Vagina (tissue), 2 donors: ENCODE data around the gene CXorf38. TPM values are rescaled to one million over a fixed set of nuclear protein-coding genes. Genes with fewer than 3 reads are reported as not detected.
A peak's percentile ranks its signal among the peaks of the same experiment; 100 is the strongest.

ENCODE experiments used
- DNase-seq, 2 donors: peaks; one replicate each; pipeline ENCODE4 v3.0.0-alpha.2; 2017; ENCODE audit errors: extremely low spot score in 2 of 2
- H3K27ac ChIP-seq: fragments of 200-600 bp; sonication (generic); one replicate; pipeline ENCODE4 v1.5.1; 2019
- H3K27me3 ChIP-seq: fragments of 200-600 bp; sonication (generic); one replicate; pipeline ENCODE4 v1.5.1; 2019
- H3K36me3 ChIP-seq, 2 donors: fragments of 200-600 bp; sonication (generic); one replicate each; pipeline ENCODE4 v1.5.1; 2017 to 2019
- H3K4me1 ChIP-seq: fragments of 200-600 bp; sonication (generic); one replicate; pipeline ENCODE4 v1.5.1; 2019
- H3K4me3 ChIP-seq, 2 donors: fragments of 200-600 bp; sonication (generic); 1 replicate in 1 of 2; 2 replicates in 1 of 2; pipeline ENCODE4 v1.5.1; 2016 to 2019
- H3K9me3 ChIP-seq: fragments of 200-600 bp; sonication (generic); one replicate; pipeline ENCODE4 v1.5.1; 2019
- CTCF ChIP-seq, 3 experiments: fragments of 450-650 bp in 2 of 3; fragments of 200-600 bp in 1 of 3; sonication (generic) in 1 of 3; IDR thresholded peaks; one replicate each; pipeline ENCODE4 v1.5.1; 2017 to 2019; ENCODE audit warnings: antibody characterized with exemption in 3 of 3, mild to moderate bottlenecking in 2 of 3, moderate library complexity in 2 of 3
- POLR2A ChIP-seq, 2 donors: fragments of 450-650 bp; IDR thresholded peaks; one replicate each; pipeline ENCODE4 v1.6.1; 2017; ENCODE audit warnings: antibody characterized with exemption in 2 of 2, mild to moderate bottlenecking in 2 of 2, moderate library complexity in 2 of 2
- POLR2AphosphoS5 ChIP-seq, 2 donors: sonication (generic); formaldehyde crosslinking; IDR thresholded peaks; one replicate each; pipeline ENCODE4 v1.9.0; 2017; ENCODE audit warnings: antibody characterized with exemption in 2 of 2, mild to moderate bottlenecking in 2 of 2, low read depth in 1 of 2; ENCODE audit not compliant: insufficient read depth in 1 of 2
- intact Hi-C: fragments of 100-400 bp; cut with DNase I; formaldehyde crosslinking; loops from one replicate; pipeline ENCODE4 v1.15.1; 2023
- total RNA-seq: library from RNA; depleted of rRNA; stranded (reverse); fragments of >200 nt; gene quantifications from one replicate; pipeline ENCODE4 v1.2.3, GENCODE V29; 2016

The CXorf38 gene
- total RNA-seq, 1 donor from 2014 or later: 13.0 TPM

GRCh38 chrX:40651620-40652223 is 4.4 kb upstream of the CXorf38 start:
- H3K27ac ChIP-seq: no peak overlapping the region
- no peak for DNase-seq

GRCh38 chrX:40646489-40647306 is 663 bp downstream of the CXorf38 start:
- TF ChIP-seq POLR2A (IDR thresholded peaks at IDR 0.05) (no peak), POLR2AphosphoS5 (IDR thresholded peaks at IDR 0.05; ENCODE audit: insufficient read depth in 1 of 2, low read depth in 1 of 2) (peak in 1 of 2 donors; percentile 18)
- Histone ChIP-seq H3K27me3 (no peaks in the 10 kb centered on the region), H3K4me3 (peak overlapping the region; percentile 67 to 94), H3K27ac (peak overlapping the region; percentile 80), H3K36me3 (no peaks in the 10 kb centered on the region), H3K9me3 (no peaks in the 10 kb centered on the region), H3K4me1 (peaks cover 39% of the 10 kb centered on the region)
- intact Hi-C loops: no loop called here
- no peak for DNase-seq

More at GRCh38 chrX:40651620-40652223, 4.4 kb upstream of the CXorf38 start:
- H3K4me1 ChIP-seq: peaks cover 8% of the 10 kb centered on the region
- no peaks in the 10 kb centered on the region for H3K27me3 ChIP-seq
- TF ChIP-seq CTCF (IDR thresholded peaks at IDR 0.05) (peak; percentile 81 to 85 (median 84)), POLR2A (IDR thresholded peaks at IDR 0.05) (no peak), POLR2AphosphoS5 (IDR thresholded peaks at IDR 0.05; ENCODE audit: insufficient read depth in 1 of 2, low read depth in 1 of 2) (peak in 1 of 2 donors; percentile 51)
- no peaks in the 10 kb centered on the region for H3K36me3 ChIP-seq
- H3K4me3 ChIP-seq: no peak overlapping the region
- H3K9me3 ChIP-seq: no peaks in the 10 kb centered on the region
- intact Hi-C loops: loop anchor here (10.0 kb wide), 1 partner anchor 463 kb away; no protein-coding TSS in a partner anchor

- DNase-seq: no peak
- no peak for TF ChIP-seq POLR2A (IDR thresholded peaks at IDR 0.05)
- TF ChIP-seq CTCF (IDR thresholded peaks at IDR 0.05): no peak
- TF ChIP-seq POLR2AphosphoS5 (IDR thresholded peaks at IDR 0.05; ENCODE audit: insufficient read depth in 1 of 2, low read depth in 1 of 2): peak in 1 of 2 donors; percentile 24
- Histone ChIP-seq H3K36me3 (no peaks in the 10 kb centered on the region), H3K27ac (peak overlapping the region; percentile 78), H3K9me3 (no peaks in the 10 kb centered on the region), H3K4me1 (peaks cover 39% of the 10 kb centered on the region), H3K27me3 (no peaks in the 10 kb centered on the region), H3K4me3 (peak overlapping the region; percentile 30 to 36)
- intact Hi-C loops: no loop called here
Observed at GRCh38 chrX:40644821-40645358, 2.5 kb downstream of the CXorf38 start.

GRCh38 chrX:40644176-40644575 is 3.2 kb downstream of the CXorf38 start:
- DNase-seq: no peak
- Histone ChIP-seq H3K27ac (peak overlapping the region; percentile 78), H3K27me3 (no peaks in the 10 kb centered on the region), H3K4me1 (peaks cover 39% of the 10 kb centered on the region), H3K4me3 (peak overlapping the region; percentile 30 to 36), H3K9me3 (no peaks in the 10 kb centered on the region), H3K36me3 (no peaks in the 10 kb centered on the region)
- intact Hi-C loops: no loop called here
- no peak for TF ChIP-seq CTCF (IDR thresholded peaks at IDR 0.05)
- TF ChIP-seq POLR2AphosphoS5 (IDR thresholded peaks at IDR 0.05; ENCODE audit: insufficient read depth in 1 of 2, low read depth in 1 of 2): no peak
- no peak for TF ChIP-seq POLR2A (IDR thresholded peaks at IDR 0.05)

- Histone ChIP-seq H3K9me3 (no peaks in the 10 kb centered on the region), H3K4me1 (no peaks in the 10 kb centered on the region), H3K27me3 (no peaks in the 10 kb centered on the region), H3K4me3 (no peak overlapping the region), H3K27ac (no peak overlapping the region), H3K36me3 (peaks cover 0 to 44% of the 10 kb centered on the region in 2 donors)
- TF ChIP-seq POLR2AphosphoS5 (IDR thresholded peaks at IDR 0.05; ENCODE audit: insufficient read depth in 1 of 2, low read depth in 1 of 2) (no peak), CTCF (IDR thresholded peaks at IDR 0.05) (no peak), POLR2A (IDR thresholded peaks at IDR 0.05) (no peak)
- DNase-seq: no peak
- intact Hi-C loops: no loop called here
Observed at GRCh38 chrX:40637687-40638086, 9.7 kb downstream of the CXorf38 start.
